IPS DF 19.7 (cell line): ENCODE data around the gene CLSTN2.
"Not testable (repeated sequence)": the region's sequence is repeated elsewhere in the genome, so short reads cannot be mapped to it uniquely, and the experiment has no call there.

Source experiments
- DNase-seq: peaks from one replicate; pipeline ENCODE4 v3.0.0-alpha.2; 2013; ENCODE audit warnings: low read depth, low spot score

Gene CLSTN2

DNA sequence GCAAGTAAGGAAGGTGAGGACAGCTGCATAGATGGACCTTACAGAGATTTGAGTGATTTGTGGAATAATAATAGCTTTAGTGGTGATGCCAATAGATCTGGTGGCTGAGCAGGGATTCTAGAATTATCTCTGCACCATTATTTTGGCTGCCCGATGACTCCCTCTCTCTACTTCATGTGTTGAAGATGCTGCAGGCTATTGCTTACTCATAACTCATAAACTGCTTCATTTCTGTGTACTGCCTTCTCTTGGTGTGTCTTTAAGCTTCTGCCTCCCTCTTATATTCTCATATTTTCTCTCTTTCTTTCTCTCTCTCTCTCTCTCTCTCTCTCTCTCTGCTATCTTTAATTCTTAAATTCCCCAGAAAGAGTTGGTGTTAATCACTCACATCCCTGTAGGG lies 486.9 kb downstream of the CLSTN2 start:
- no peak for DNase-seq

DNA sequence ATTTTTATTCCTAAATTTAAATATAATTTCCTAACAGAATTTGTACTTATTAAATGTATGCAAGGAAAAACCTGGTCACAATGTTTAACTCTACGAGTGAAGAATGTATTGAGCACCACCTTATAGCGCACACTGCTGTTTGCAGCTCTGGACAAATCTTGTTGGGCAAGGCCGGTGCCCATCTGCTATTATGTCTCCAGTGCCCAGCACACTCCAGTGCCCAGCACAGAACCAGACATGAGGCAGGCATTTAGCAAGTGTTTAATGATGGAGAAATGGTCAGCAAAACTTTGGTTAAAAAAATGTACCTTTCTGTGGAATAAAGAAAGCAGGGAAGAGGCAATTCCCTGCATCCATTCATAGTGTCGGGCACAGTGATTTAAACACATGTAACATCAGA lies 488.2 kb downstream of the CLSTN2 start:
- DNase-seq, result no peak

DNA sequence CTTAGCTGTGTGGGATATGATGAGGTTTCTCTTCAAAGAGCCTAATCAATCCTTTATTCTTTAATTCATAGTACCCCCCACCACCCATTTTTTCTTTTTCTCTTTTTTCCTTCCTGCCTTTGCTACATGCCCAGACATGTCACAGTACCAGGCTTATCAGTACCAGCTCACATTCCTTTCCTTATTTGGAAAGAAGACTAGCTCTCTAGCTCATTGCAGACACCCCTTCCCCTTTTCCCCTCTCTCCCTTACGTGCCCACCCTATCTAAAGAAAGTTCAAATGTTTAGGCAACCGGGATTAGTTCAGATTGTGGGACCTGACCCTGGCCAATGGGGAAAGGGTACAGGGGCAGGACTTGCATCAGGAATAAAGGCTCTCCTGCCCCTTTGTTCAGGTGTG lies 488.6 kb downstream of the CLSTN2 start:
- DNase-seq, result not testable (repeated sequence)

DNA sequence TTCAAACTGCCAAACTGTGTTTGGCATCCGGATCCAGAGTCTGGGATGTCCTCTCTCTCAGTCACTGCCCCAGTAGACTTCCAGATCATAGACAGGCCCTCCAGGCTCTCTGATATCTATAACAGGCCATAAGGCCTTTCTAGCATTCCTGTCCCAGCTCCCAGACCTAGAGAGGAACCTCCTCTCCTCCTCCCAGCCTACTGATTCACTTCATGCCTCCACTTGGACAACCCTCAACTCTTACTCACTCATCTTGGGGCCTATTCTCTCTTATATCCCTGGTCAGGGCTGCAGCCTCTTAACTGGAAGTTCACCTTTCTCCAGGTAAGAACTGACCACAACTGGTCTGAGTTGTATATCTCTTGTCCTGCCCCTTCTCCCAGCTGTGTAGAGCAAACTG lies 489.2 kb downstream of the CLSTN2 start:
- no peak for DNase-seq

DNA sequence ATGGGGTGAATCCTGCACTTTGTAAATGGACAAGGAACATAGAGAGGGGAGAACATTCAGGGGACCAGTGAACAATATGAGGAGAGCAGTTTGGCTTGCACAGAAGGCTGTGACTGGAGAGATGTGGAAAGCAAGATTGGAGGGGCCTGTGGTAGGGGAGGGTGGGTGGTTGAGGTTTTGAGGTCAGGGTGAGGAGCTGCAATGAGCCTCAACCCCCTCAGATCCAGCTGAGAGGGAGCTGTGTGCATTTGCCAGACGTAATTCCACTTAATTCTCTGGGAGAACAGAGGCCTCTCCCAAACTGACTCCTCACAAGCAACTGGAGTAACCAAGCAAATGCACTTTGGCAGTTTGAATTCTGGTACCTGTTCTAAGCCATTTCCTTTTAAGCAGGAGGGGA lies 489.7 kb downstream of the CLSTN2 start:
- DNase-seq, result no peak

DNA sequence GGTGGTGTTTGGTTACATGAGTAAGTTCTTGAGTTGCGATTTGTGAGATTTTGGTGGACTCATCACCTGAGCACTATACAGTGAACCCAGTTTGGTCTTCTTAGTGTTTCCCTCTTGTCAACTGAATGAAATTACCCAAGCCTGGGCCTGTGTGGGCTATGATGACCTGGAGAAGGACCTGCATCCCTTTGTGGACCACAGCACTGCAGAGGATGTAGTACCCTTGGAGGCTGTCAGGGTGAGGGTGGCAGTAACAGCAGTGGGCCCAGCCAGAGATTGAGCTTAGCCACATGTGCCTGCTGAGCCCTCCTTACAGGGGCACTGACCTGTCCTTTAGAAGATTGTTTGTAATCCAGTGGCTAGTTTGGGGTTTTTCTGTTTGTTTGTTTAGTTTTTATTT lies 492.8 kb downstream of the CLSTN2 start:
- DNase-seq, result no peak

DNA sequence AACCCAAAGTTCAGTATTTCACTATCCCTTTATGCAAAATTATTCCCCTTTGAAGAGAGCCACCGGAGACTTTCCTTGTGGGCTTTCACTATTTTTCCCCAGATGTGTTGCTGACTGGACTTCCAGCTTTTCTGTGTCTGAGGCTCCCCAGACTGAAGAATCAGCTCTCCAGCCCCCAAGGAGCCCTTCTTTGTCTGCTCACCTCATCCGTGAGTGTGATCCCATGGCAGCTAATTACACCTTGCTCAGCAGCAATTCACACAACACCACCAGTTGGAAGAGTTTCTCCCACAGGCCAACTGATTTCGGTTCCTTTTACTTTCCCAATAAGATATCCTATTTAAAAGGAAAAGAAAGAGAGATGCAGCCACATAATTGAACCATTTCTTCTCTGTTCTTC lies 493.4 kb downstream of the CLSTN2 start:
- DNase-seq, result no peak

DNA sequence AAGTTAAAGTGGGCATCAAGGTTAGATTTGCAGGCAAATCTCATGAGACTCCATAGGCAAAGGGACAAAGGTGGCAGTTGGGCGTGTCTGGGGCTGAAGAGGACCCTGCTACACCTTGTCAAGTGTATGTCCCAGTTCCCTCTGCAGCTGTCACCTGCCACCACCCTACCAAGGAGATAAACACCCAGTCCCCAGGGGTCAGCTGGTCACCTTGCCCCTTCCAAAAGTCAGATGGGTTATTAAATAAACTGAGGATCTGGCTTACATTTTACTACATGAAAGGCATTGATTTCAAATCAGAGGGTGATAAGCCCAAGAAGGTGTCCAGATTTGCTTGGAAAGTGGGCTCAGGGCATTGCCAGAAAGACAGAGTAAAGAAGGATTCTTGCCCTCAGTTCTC lies 494.8 kb downstream of the CLSTN2 start:
- no peak for DNase-seq

DNA sequence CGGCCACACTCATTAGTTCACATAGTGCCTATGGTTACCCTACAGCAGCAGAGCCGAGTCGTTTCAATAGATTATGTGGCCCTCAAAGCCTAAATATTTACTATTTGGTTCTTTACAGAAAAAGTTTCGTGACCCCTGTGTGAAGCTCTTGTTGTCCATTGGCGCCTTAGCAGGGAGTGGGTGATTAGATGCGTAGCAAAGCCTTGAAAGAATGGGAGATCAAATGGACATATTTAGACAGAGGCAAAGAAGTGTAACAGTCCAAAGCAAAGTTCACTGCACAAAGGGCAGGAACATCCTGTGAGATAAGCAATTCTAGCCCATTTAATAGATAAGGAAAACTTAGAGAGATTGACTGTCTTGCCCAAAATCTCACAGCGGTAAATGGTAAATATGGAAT lies 495.5 kb downstream of the CLSTN2 start:
- no peak for DNase-seq

DNA sequence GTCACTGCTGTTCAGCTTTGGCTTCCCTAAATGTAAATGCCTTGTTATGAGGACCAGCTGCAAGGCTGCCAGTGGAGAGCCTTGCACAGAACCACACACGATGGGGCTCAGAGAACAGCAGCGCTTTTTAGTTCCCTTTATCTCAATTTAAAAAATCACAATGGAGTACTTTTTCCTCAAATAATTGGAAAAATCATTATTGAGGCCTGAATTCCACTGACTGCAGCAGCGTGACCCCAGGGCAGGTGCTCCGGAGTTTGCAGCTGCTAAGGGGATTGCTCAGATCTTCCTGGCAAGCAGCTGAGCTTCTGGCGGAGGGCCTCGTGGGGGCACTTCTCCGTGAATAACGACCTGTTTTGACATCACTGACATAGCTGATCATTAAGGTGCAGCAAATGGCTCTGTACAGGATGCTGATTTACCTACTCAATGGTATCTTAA lies 497.3 kb downstream of the CLSTN2 start:
- no peak for DNase-seq

DNA sequence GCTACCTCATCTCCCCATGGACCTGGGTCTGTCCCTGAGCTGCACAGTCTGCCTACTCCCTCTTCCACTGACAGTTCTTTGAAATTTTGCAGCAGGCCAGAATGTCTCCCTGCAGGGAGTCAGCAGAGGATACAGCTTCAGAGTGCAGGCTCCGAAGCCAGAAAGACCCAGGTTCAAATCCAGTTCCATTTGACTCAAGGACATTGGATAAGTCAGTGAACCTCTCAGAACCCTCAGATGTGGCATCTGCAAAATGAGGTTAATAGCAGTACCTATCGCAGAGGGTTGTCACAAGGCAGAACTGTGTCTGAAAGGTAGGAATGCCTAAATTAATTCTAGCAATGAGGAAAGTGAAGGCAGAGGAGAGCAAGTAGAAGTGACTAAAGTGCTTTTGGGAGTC lies 498.4 kb downstream of the CLSTN2 start:
- no peak for DNase-seq

DNA sequence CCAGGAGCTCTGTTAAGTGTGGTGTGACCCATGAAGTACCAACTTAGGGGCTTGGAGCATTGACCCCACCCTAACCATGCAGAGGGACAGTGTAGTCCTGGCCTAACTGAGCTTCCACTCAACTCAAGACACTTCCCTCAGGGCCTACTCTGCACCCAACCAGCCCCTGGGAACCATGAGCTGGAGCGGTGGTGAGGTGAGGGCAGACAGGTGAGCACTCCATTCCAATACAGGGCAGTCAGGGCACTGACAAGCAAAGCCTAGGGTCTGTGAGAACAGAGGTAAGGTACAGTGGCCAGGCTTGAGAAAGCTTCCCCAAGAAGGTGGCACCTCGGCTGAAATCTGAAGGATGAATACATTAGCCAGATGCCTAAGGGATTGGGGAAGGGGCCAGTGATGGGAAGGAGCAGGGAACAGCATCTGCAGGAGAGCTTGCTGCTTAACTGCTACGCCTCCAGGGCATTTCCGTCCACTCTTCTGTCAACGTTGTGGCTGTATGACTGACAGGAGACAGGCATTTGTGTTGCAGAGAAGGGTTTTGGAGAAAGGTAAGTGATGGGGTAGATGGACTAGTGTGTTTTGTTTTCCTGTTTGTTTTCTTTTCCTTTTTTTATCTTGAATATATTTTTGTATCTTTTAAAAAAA lies 499.4 kb downstream of the CLSTN2 start:
- no peak for DNase-seq

DNA sequence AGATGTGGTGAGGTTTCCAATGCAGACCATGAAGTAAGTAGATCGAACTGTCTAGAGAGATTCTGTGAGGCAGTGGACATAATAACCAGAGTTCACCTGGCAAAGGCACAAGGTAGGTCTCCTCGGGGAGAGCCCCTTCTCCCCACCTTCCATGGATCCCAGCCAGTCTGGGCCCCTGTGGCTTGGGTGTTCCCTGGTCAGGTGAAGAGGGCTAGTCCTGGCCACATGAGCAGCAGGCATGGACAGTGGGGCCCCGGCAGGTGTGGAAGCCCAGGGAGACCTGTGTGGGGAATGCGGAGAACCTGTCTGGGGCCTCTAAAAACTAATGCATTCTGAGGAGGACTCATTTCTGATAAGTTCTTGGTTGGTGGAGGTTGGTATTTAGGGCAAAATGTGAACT lies 501.4 kb downstream of the CLSTN2 start:
- DNase-seq, result no peak

DNA sequence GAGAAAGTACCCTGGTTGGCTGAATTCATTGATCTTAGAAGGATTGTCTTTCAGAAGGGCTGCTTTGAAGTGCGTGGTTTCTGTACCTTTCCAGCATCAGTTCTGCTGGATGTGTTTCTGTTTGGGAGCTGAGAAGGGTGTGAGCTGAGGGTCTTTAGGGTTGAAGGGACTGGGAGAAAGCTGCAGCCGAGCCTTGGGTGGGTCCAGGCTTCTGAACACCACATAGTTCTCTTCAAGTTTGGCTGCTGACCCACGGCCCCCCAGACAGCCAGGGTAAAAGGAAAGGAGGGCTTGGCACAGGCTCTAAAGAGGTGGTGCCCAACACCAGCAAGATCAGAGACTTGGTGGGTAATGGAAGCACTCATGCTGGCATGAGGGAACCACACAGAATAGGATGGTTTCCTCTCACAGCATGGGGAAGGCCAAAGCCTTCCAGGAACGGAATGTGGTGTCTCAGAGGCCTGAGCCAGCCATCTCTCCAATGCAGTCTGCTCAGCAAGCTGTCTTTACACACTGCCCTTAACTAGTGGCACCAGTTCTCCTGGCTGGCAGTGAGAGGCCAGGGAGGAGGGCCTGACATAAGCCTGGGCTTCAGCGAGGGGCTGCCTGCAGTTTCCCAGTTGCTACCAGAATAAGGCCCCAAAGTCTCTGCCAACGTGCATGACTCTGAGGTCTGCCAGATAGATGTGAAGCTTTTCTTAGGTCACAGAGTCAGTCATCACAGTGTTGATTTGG lies 503.9 kb downstream of the CLSTN2 start:
- no peak for DNase-seq

DNA sequence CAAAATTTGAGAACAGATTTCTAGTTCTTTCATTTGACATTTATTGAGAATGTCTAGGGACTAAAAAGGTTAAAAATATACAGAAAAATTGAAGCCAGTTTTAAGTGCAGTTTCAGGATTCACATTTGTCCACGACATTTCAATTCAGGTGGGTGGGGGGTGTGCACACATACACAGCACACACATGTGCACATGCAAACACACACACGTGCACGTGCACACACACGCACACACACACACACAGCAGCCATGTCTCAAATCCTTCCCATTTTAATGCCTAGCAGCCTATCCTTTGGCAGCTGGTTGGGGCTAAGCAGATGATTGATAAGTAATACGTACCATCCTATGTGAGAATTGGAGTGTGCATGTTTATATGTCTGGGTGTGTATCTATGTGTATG lies 504.5 kb downstream of the CLSTN2 start:
- DNase-seq, result no peak

DNA sequence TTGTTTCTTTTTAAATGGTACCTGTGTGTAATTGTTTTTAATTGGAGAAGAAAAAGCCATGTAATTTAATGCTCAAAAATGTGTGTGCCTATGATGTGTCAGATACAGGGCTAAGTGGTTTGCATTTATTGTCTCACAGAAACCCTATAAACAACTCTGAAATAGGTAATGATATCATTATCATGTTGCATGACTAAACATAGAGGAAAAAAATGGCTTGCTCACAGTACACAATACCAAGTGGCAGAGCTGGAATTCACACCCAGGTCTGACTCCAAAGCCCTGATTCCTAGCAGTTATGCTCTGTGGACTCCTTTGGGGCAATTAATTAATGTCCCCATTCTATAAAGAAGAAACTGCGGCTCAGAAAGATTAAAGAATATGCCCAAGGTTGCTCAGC lies 505.5 kb downstream of the CLSTN2 start:
- DNase-seq, result no peak

DNA sequence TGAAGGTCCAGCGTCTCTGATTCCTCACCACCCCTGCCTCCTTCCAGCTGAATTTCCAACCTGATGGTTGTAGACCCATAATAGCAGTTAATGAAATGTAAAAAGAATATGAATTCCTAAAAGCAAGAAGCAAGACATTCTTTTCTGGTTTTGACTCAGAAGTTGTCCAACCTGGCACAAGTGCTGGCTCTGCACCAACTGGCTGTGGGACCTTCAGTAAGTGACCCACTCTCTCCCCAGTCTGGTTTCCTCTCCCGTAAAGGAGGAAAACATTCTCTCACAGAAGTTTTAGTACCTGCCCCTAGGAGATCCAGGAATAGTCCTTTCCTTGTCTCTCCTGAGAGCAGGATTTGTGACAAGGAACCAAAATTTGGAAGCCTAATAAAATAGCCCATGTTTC lies 506.0 kb downstream of the CLSTN2 start:
- DNase-seq, result no peak

DNA sequence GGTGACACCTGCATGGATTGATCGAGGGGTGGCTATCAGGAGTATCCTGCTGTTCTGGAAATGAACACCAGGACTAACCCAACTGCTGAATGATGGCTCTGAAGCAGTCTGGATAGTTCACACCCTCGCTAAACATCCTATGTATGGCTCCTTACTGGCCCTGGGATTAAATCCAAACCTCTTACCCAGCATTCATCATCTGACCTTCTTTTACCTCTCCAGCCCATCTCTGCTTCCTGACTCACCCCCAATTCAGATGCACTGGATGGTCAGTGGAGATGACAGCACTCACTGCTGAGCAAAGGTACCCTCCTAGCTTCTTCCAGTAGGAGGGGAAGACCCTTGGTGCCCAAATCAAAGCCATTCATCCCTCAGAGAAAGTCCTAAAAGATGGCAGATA lies 507.6 kb downstream of the CLSTN2 start:
- DNase-seq, result no peak

DNA sequence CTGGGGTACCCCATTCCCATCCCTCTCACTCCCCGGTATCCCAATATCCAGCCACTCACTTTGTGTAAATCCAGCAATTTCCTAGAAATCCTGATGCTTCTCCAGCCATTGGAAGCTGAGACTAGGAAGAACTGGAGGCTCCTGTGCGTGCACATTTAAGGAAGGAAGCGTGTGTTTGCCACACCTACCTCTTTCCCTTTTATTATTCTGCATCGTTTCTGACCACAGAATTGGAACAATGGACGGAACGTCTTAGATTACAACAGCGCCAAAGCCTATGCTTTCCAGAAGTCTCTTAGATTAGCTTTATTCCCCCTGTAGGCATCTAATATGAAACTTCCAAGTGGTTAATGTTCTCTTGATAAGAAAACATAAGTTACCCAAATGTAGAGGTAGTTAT lies 508.1 kb downstream of the CLSTN2 start:
- no peak for DNase-seq

DNA sequence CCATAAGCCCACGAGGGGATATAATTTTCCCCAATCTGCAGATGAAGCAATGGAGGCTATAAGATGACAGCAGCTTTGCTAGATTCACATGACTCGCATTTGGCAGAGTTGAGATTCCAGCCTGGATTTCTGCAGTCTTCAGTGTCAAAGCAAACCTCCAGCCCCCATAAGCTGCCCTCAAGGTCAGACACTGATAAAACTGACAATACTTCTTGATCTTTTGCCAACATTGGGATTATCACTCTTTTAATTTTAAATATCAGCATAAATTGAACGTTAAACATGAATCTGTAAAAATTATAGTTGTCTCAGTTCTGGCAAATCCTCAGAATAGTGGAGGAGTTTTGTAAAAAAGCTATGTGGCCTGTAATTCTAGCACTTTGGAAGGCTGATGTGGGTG lies 508.8 kb downstream of the CLSTN2 start:
- no peak for DNase-seq

DNA sequence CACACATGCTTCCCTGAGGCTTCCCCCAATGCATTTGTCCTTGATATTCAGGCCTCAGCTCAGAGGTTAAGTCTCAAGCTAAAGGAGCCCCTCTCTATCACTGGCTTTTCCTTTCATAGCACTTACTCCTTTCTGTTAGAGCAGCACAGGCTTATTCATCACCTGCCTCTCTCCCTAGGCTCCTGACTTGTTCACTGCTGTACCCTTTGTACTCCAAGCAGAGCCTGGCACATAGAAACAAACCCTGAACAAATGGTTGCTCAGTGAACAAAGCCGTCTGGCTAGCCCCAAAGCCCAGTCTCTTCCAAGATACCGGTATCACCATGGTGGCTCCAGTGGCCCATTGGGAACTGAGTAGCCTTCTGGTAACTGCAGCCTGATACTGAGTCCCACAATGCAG lies 511.7 kb downstream of the CLSTN2 start:
- DNase-seq, result no peak

DNA sequence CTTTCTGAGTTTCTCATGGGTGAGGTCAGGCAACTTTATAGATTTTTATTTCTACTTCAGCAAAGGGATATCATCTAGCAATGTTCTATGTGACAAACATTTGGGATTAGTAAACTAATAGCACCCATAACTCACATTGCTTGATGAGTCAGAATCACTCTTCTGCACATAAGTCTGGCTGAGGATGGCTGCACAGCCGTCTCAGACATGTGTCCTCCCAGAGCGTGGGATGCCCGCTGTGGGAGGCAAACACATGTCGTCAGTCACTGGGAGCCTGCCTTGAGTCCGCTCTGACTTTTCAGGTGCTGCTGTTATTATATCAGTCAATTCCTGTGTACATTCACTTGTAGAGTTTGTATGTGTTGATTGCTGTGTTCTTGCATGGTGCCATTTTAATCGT lies 512.2 kb downstream of the CLSTN2 start:
- DNase-seq, result no peak

DNA sequence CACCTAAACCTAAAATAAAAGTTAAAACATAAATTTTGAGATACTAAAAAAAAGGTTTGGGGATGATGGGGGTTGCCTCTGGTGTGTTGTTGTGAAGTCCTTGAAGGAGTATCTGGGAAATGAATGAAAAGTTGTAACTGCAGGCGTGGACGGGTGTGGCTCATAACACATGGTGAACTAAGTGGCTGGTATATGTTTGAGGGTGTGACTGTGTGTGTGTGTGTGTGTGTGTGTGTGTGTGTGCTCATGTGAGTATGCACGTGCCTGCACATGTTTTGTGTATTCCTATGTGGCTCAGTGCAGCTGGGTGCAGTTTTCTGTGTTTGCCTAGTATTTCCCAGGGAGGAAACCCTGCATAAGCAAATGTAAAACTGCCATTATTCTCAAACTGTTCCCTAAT lies 513.0 kb downstream of the CLSTN2 start:
- DNase-seq, result no peak
